Esophagus squamous epithelium (tissue), 4 donors: Measurements from ENCODE around the gene SMC1A.

Experiments used
- CTCF ChIP-seq, 6 experiments: fragments of 450-650 bp in 4 of 6; fragments of 200-600 bp in 2 of 6; sonication (generic) in 2 of 6; IDR thresholded peaks; one replicate each; pipeline ENCODE4 v1.5.1; 2016 to 2019; ENCODE audit warnings: antibody characterized with exemption in 6 of 6, mild to moderate bottlenecking in 4 of 6, moderate library complexity in 4 of 6
- POLR2A ChIP-seq, 4 donors: fragments of 450-650 bp; IDR thresholded peaks; one replicate each; pipeline ENCODE4 v1.6.1; 2017; ENCODE audit warnings: antibody characterized with exemption in 4 of 4, mild to moderate bottlenecking in 4 of 4, moderate library complexity in 3 of 4

GRCh38 chrX:53373307-53373706 is 49.1 kb downstream of the SMC1A start:
- TF ChIP-seq CTCF (IDR thresholded peaks at IDR 0.05) (no peak), POLR2A (IDR thresholded peaks at IDR 0.05) (no peak)
